ENCODE measurements around the gene RNU1-3.
"Not testable (repeated sequence)": the region's sequence is repeated elsewhere in the genome, so short reads cannot be mapped to it uniquely, and the experiment has no call there.

The RNU1-3 gene

GRCh38 chr1:16694308-16694702 lies 27.6 kb upstream of the RNU1-3 start:
- not testable (repeated sequence) for DNase-seq (ENCODE audit: low read depth in 1 of 2, low spot score in 1 of 2)

- not testable (repeated sequence) for DNase-seq (ENCODE audit: low read depth in 1 of 2, low spot score in 1 of 2)
These were observed 26.9 kb upstream of the RNU1-3 start for GRCh38 chr1:16693449-16694307.

GRCh38 chr1:16692717-16693448 lies 26.1 kb upstream of the RNU1-3 start:
- DNase-seq (ENCODE audit: low read depth in 1 of 2, low spot score in 1 of 2) = not testable (repeated sequence)

GRCh38 chr1:16692283-16692682 lies 25.5 kb upstream of the RNU1-3 start:
- not testable (repeated sequence) for DNase-seq (ENCODE audit: low read depth in 1 of 2, low spot score in 1 of 2)

GRCh38 chr1:16690971-16691682 lies 24.4 kb upstream of the RNU1-3 start:
- DNase-seq (ENCODE audit: low read depth in 1 of 2, low spot score in 1 of 2) = not testable (repeated sequence)

GRCh38 chr1:16687132-16687800 lies 20.5 kb upstream of the RNU1-3 start:
- DNase-seq (ENCODE audit: low read depth in 1 of 2, low spot score in 1 of 2) = not testable (repeated sequence)

- not testable (repeated sequence) for DNase-seq (ENCODE audit: low read depth in 1 of 2, low spot score in 1 of 2)
These were observed 19.0 kb upstream of the RNU1-3 start for GRCh38 chr1:16685445-16686371.

GRCh38 chr1:16684738-16685337 lies 18.1 kb upstream of the RNU1-3 start:
- not testable (repeated sequence) for DNase-seq (ENCODE audit: low read depth in 1 of 2, low spot score in 1 of 2)

GRCh38 chr1:16684152-16684551 lies 17.4 kb upstream of the RNU1-3 start:
- DNase-seq (ENCODE audit: low read depth in 1 of 2, low spot score in 1 of 2) = not testable (repeated sequence)

GRCh38 chr1:16682803-16683202 lies 16.1 kb upstream of the RNU1-3 start:
- not testable (repeated sequence) for DNase-seq (ENCODE audit: low read depth in 1 of 2, low spot score in 1 of 2)

- not testable (repeated sequence) for DNase-seq (ENCODE audit: low read depth in 1 of 2, low spot score in 1 of 2)
These were observed 13.6 kb upstream of the RNU1-3 start for GRCh38 chr1:16680366-16680765.

- DNase-seq (ENCODE audit: low read depth in 1 of 2, low spot score in 1 of 2) = peak; percentile 46 to 66
These were observed 11.0 kb upstream of the RNU1-3 start for GRCh38 chr1:16677552-16678431.

- peak in 1 of 2 donors; percentile 34 for DNase-seq (ENCODE audit: low read depth in 1 of 2, low spot score in 1 of 2)
These were observed 10.1 kb upstream of the RNU1-3 start for GRCh38 chr1:16676661-16677523.

GRCh38 chr1:16675118-16675510 lies 8.4 kb upstream of the RNU1-3 start:
- not testable (repeated sequence) for DNase-seq (ENCODE audit: low read depth in 1 of 2, low spot score in 1 of 2)

GRCh38 chr1:16673976-16674375 lies 7.2 kb upstream of the RNU1-3 start:
- not testable (repeated sequence) for DNase-seq (ENCODE audit: low read depth in 1 of 2, low spot score in 1 of 2)

GRCh38 chr1:16665836-16666235 lies 912 bp downstream of the RNU1-3 start:
- not testable (repeated sequence) for DNase-seq (ENCODE audit: low read depth in 1 of 2, low spot score in 1 of 2)

GRCh38 chr1:16658234-16658633 lies 8.5 kb downstream of the RNU1-3 start:
- DNase-seq (ENCODE audit: low read depth in 1 of 2, low spot score in 1 of 2) = not testable (repeated sequence)
